Ascending aorta (tissue), 2 donors: ENCODE data around the gene C5orf58. TPM values are rescaled to one million over a fixed set of nuclear protein-coding genes. Genes with fewer than 3 reads are reported as not detected.
A peak's percentile ranks its signal among the peaks of the same experiment; 100 is the strongest.

Source experiments
- DNase-seq, 2 donors: peaks; one replicate each; pipeline ENCODE4 v3.0.0-alpha.2; 2019; ENCODE audit warnings: low spot score in 2 of 2
- H3K27ac ChIP-seq, 2 donors: fragments of 200-600 bp; sonication (generic); one replicate each; pipeline ENCODE4 v1.5.1; 2016 to 2017; ENCODE audit warnings: mild to moderate bottlenecking in 1 of 2
- H3K27me3 ChIP-seq: fragments of 200-600 bp; sonication (generic); one replicate; pipeline ENCODE4 v1.5.1; 2017
- H3K36me3 ChIP-seq, 2 donors: fragments of 200-600 bp; sonication (generic); one replicate each; pipeline ENCODE4 v1.5.1; 2016
- H3K4me1 ChIP-seq, 2 donors: fragments of 200-600 bp; sonication (generic); one replicate each; pipeline ENCODE4 v1.5.1; 2016 to 2017; ENCODE audit warnings: mild to moderate bottlenecking in 1 of 2
- H3K4me3 ChIP-seq, 2 donors: fragments of 200-600 bp; sonication (generic); one replicate each; pipeline ENCODE4 v1.5.1; 2016 to 2017; ENCODE audit warnings: mild to moderate bottlenecking in 1 of 2
- H3K9me3 ChIP-seq, 2 donors: fragments of 200-600 bp; sonication (generic); one replicate each; pipeline ENCODE4 v1.5.1; 2016
- CTCF ChIP-seq, 3 experiments: fragments of 200-600 bp in 2 of 3; fragments of 450-650 bp in 1 of 3; sonication (generic) in 2 of 3; IDR thresholded peaks; one replicate each; pipeline ENCODE4 v1.5.1; 2016 to 2019; ENCODE audit warnings: antibody characterized with exemption in 3 of 3, mild to moderate bottlenecking in 1 of 3, moderate library complexity in 1 of 3
- intact Hi-C: fragments of 100-400 bp; cut with DNase I; formaldehyde crosslinking; loops from one replicate; pipeline ENCODE4 v1.15.1; 2023
- total RNA-seq: library from RNA; depleted of rRNA; stranded (reverse); fragments of >200 nt; gene quantifications from one replicate; pipeline ENCODE4 v1.1.0, GENCODE V29; 2016

Gene C5orf58
- total RNA-seq, 1 donor from 2014 or later, result not detected

GRCh38 chr5:170267431-170268152 lies 34.8 kb downstream of the C5orf58 start:
- peak; percentile 74 to 87 (median 76) for TF ChIP-seq CTCF (IDR thresholded peaks at IDR 0.05)
- Histone ChIP-seq H3K27me3 (no peaks in the 10 kb centered on the region), H3K36me3 (no peaks in the 10 kb centered on the region), H3K4me1 (peaks cover 0 to 6% of the 10 kb centered on the region in 2 donors), H3K27ac (peak overlapping the region; percentile 7 to 34), H3K4me3 (peak overlapping the region; percentile 39 to 55), H3K9me3 (no peaks in the 10 kb centered on the region)
- DNase-seq, result peak in 1 of 2 donors; percentile 87
- intact Hi-C loops, result loop anchor here (1.0 to 10.0 kb wide), 6 partner anchors 40 to 367 kb away; partner anchors contain the start of gene KCNMB1

- peaks cover 0 to 6% of the 10 kb centered on the region in 2 donors for H3K4me1 ChIP-seq
- H3K9me3 ChIP-seq, result no peaks in the 10 kb centered on the region
- H3K27me3 ChIP-seq, result no peaks in the 10 kb centered on the region
- H3K4me3 ChIP-seq, result peak overlapping the region; percentile 39 to 55
- intact Hi-C loops, result loop anchor here (1.0 to 10.0 kb wide), 6 partner anchors 39 to 367 kb away; partner anchors contain the start of gene KCNMB1
- peak overlapping the region; percentile 27 to 34 for H3K27ac ChIP-seq
- no peak for TF ChIP-seq CTCF (IDR thresholded peaks at IDR 0.05)
- no peaks in the 10 kb centered on the region for H3K36me3 ChIP-seq
- DNase-seq, result no peak
Observed at GRCh38 chr5:170268153-170268689, 35.4 kb downstream of the C5orf58 start.

GRCh38 chr5:170268884-170269283 lies 36.1 kb downstream of the C5orf58 start:
- intact Hi-C loops, result loop anchor here (1.0 to 10.0 kb wide), 6 partner anchors 38 to 366 kb away; partner anchors contain the start of gene KCNMB1
- DNase-seq, result no peak
- Histone ChIP-seq H3K4me1 (peaks cover 0 to 6% of the 10 kb centered on the region in 2 donors), H3K9me3 (no peaks in the 10 kb centered on the region), H3K27ac (peak overlapping the region in 1 of 2 donors; percentile 29), H3K4me3 (no peak overlapping the region), H3K27me3 (no peaks in the 10 kb centered on the region), H3K36me3 (no peaks in the 10 kb centered on the region)
- no peak for TF ChIP-seq CTCF (IDR thresholded peaks at IDR 0.05)

- H3K27me3 ChIP-seq, result no peaks in the 10 kb centered on the region
- H3K4me1 ChIP-seq, result peaks cover 0 to 6% of the 10 kb centered on the region in 2 donors
- intact Hi-C loops, result loop anchor here (5.0 to 10.0 kb wide), 4 partner anchors 38 to 365 kb away; no protein-coding TSS in a partner anchor
- no peaks in the 10 kb centered on the region for H3K9me3 ChIP-seq
- H3K27ac ChIP-seq, result peak overlapping the region in 1 of 2 donors; percentile 29
- H3K36me3 ChIP-seq, result no peaks in the 10 kb centered on the region
- TF ChIP-seq CTCF (IDR thresholded peaks at IDR 0.05), result no peak
- no peak overlapping the region for H3K4me3 ChIP-seq
- peak in 1 of 2 donors; percentile 63 for DNase-seq
Observed at GRCh38 chr5:170269579-170269978, 36.8 kb downstream of the C5orf58 start.

GRCh38 chr5:170270293-170271069 lies 37.7 kb downstream of the C5orf58 start:
- peak overlapping the region in 1 of 2 donors; percentile 5 for H3K27ac ChIP-seq

More at GRCh38 chr5:170270293-170271069, 37.7 kb downstream of the C5orf58 start:
- Histone ChIP-seq H3K4me1 (peaks cover 0 to 6% of the 10 kb centered on the region in 2 donors), H3K4me3 (no peak overlapping the region), H3K36me3 (no peaks in the 10 kb centered on the region), H3K27me3 (no peaks in the 10 kb centered on the region), H3K9me3 (no peaks in the 10 kb centered on the region)
- intact Hi-C loops, result no loop called here
- TF ChIP-seq CTCF (IDR thresholded peaks at IDR 0.05), result no peak
- DNase-seq, result peak in 1 of 2 donors; percentile 54
